Transverse colon (tissue), 4 donors: ENCODE measurements around the gene GMEB2. TPM values are rescaled to one million over a fixed set of nuclear protein-coding genes. Genes with fewer than 3 reads are reported as not detected.

Experiments
- DNase-seq: peaks from one replicate; pipeline ENCODE4 v3.0.0-alpha.2; 2019
- H3K27ac ChIP-seq, 4 donors: fragments of 200-600 bp; sonication (generic); 2 replicates each; pipeline ENCODE4 v1.5.1; 2016 to 2018; ENCODE audit warnings: inconsistent platforms in 4 of 4
- H3K27me3 ChIP-seq: fragments of 200-600 bp; sonication (generic); 2 replicates; pipeline ENCODE4 v1.5.1; 2017; ENCODE audit warnings: inconsistent platforms
- H3K36me3 ChIP-seq, 4 donors: fragments of 200-600 bp; sonication (generic); 2 replicates each; pipeline ENCODE4 v1.5.1; 2017 to 2019; ENCODE audit warnings: inconsistent platforms in 4 of 4
- H3K4me1 ChIP-seq, 4 donors: fragments of 200-600 bp; sonication (generic); 2 replicates each; pipeline ENCODE4 v1.5.1; 2017 to 2020; ENCODE audit warnings: inconsistent platforms in 4 of 4
- H3K4me3 ChIP-seq, 4 donors: fragments of 200-600 bp; sonication (generic); 1 replicate in 1 of 4; 2 replicates in 3 of 4; pipeline versions ENCODE4 v1.5.1 to v1.6.1; 2017 to 2019; ENCODE audit warnings: inconsistent platforms in 4 of 4
- H3K9me3 ChIP-seq, 2 donors: fragments of 200-600 bp; sonication (generic); 2 replicates each; pipeline ENCODE4 v1.5.1; 2017 to 2019; ENCODE audit warnings: inconsistent platforms in 2 of 2
- CTCF ChIP-seq, 5 experiments: fragments of 200-600 bp in 3 of 5; fragments of 450-650 bp in 2 of 5; sonication (generic) in 3 of 5; IDR thresholded peaks; 1 replicate in 2 of 5; 2 replicates in 3 of 5; pipeline ENCODE4 v1.5.1; 2016 to 2017; ENCODE audit warnings: antibody characterized with exemption in 5 of 5, inconsistent platforms in 3 of 5, mild to moderate bottlenecking in 2 of 5, moderate library complexity in 1 of 5
- EP300 ChIP-seq: sonication (generic); formaldehyde crosslinking; IDR thresholded peaks from one replicate; pipeline ENCODE4 v1.6.1; 2017; ENCODE audit warnings: antibody characterized with exemption, low read depth
- POLR2A ChIP-seq: fragments of 450-650 bp; IDR thresholded peaks from one replicate; pipeline ENCODE4 v1.6.1; 2016; ENCODE audit warnings: antibody characterized with exemption, mild to moderate bottlenecking, moderate library complexity
- POLR2AphosphoS5 ChIP-seq, 3 donors: sonication (generic); formaldehyde crosslinking; IDR thresholded peaks; one replicate each; pipeline ENCODE4 v1.6.1; 2016; ENCODE audit warnings: antibody characterized with exemption in 3 of 3
- WGBS, 2 donors: methylation state at CpG; one replicate each; pipeline ENCODE4 v1.1.5; 2018; ENCODE audit warnings: low coverage in 1 of 2; 5-methylcytosine and 5-hydroxymethylcytosine counted together
- in situ Hi-C, 4 donors: fragments of 200-750 bp; cut with MboI; loops; one replicate each; pipeline versions ENCODE4 v1.15.0 to v1.15.1; 2017; ENCODE audit warnings: low sequenced_read_pairs in 3 of 4, low pct_ligation_motif_present in 1 of 4, low pct_unique_long_range_greater_than_20kb in 1 of 4
- intact Hi-C: fragments of 100-400 bp; cut with DNase I; formaldehyde crosslinking; loops from one replicate; pipeline ENCODE4 v1.15.1; 2023; ENCODE audit warnings: low total_unique reads
- total RNA-seq, 4 donors: library from RNA; depleted of rRNA; stranded (reverse); fragments of >200 nt; gene quantifications; one replicate each; pipeline ENCODE4 v1.1.0, GENCODE V29; 2016

GMEB2 gene
- total RNA-seq, 4 donors from 2014 or later: 9.0 to 20.3 (median 13.5) TPM

GRCh38 chr20:63653974-63654668 is 27.2 kb upstream of the GMEB2 start:
- H3K4me1 ChIP-seq: peaks cover 10 to 41% (median 28%) of the 10 kb centered on the region in 4 donors
- intact Hi-C loops: loop anchor here (2.0 kb wide), 1 partner anchor 55 kb away; the partner anchor contains the start of gene ZGPAT
- in situ Hi-C loops: no loop called here
- H3K27ac ChIP-seq: peak overlapping the region; percentile 32 to 70 (median 42)
- H3K36me3 ChIP-seq: no peaks in the 10 kb centered on the region
- peak overlapping the region in 1 of 4 donors; percentile 58 for H3K4me3 ChIP-seq
- TF ChIP-seq POLR2AphosphoS5 (IDR thresholded peaks at IDR 0.05): no peak
- no peak for TF ChIP-seq CTCF (IDR thresholded peaks at IDR 0.05)
- no peak for TF ChIP-seq EP300
- H3K27me3 ChIP-seq: peaks cover 36% of the 10 kb centered on the region
- 50 to 55% methylated on average over 6 to 15 of the region's 15 CpGs for WGBS, 2 donors
- H3K9me3 ChIP-seq: no peaks in the 10 kb centered on the region
- no peak for DNase-seq

- 0 to 1% methylated on average over 3 to 52 of the region's 73 CpGs for WGBS, 2 donors
- peaks cover 8 to 37% (median 26%) of the 10 kb centered on the region in 4 donors for H3K4me1 ChIP-seq
- H3K4me3 ChIP-seq: peak within 1 kb of the TSS; percentile 37 to 58 (median 48)
- intact Hi-C loops (loop anchor here (2.0 kb wide), 1 partner anchor 55 kb away; the partner anchor contains the start of gene ZGPAT), in situ Hi-C loops (no loop called here)
- H3K9me3 ChIP-seq: no peaks in the 10 kb centered on the region
- H3K27ac ChIP-seq: peak within 1 kb of the TSS; percentile 39 to 70 (median 50)
- peak; percentile 83 for DNase-seq
- TF ChIP-seq POLR2A (no peak), CTCF (IDR thresholded peaks at IDR 0.05) (no peak), EP300 (no peak), POLR2AphosphoS5 (IDR thresholded peaks at IDR 0.05) (peak in 2 of 3 donors; percentile 29 to 54)
- H3K27me3 ChIP-seq: peaks cover 36% of the 10 kb centered on the region
- no peaks in the 10 kb centered on the region for H3K36me3 ChIP-seq
Observed at GRCh38 chr20:63653041-63653973, 26.4 kb upstream of the GMEB2 start, which contains the start of gene STMN3. TSS of gene STMN3 (minus strand) at chr20:63653424. CDS start at chr20:63653345, 79 bp downstream.

GRCh38 chr20:63652192-63652980 is 25.5 kb upstream of the GMEB2 start:
- TF ChIP-seq POLR2A: no peak
- TF ChIP-seq POLR2AphosphoS5 (IDR thresholded peaks at IDR 0.05): no peak
- TF ChIP-seq CTCF (IDR thresholded peaks at IDR 0.05): no peak
- no peak for TF ChIP-seq EP300
- peaks cover 36% of the 10 kb centered on the region for H3K27me3 ChIP-seq
- peak overlapping the region; percentile 37 to 58 (median 48) for H3K4me3 ChIP-seq
- H3K4me1 ChIP-seq: peaks cover 8 to 31% (median 23%) of the 10 kb centered on the region in 4 donors
- intact Hi-C loops (loop anchor here (2.0 kb wide), 1 partner anchor 56 kb away; the partner anchor contains the start of gene ZGPAT), in situ Hi-C loops (no loop called here)
- 1% methylated on average over 58 of the region's 91 CpGs; no CpG with 5 or more reads in 1 of the 2 donors for WGBS, 2 donors
- H3K27ac ChIP-seq: peak overlapping the region; percentile 34 to 70 (median 44)
- H3K9me3 ChIP-seq: no peaks in the 10 kb centered on the region
- DNase-seq: no peak
- no peaks in the 10 kb centered on the region for H3K36me3 ChIP-seq
